CD14-positive monocyte (primary cell): Measurements from ENCODE around the gene TBX10. TPM values are rescaled to one million over a fixed set of nuclear protein-coding genes. Genes with fewer than 3 reads are reported as not detected.
A peak's percentile ranks its signal among the peaks of the same experiment; 100 is the strongest.

Experiments
- DNase-seq, 3 donors: peaks; one replicate each; pipeline ENCODE4 v3.0.0-alpha.2; 2011 to 2022
- H2AFZ ChIP-seq: 2 replicates; pipeline ENCODE4 v1.6.0; 2012; ENCODE audit warnings: mild to moderate bottlenecking, low read depth, low read length, inconsistent platforms; ENCODE audit not compliant: insufficient read depth, poor library complexity, severe bottlenecking
- H3K27ac ChIP-seq, 2 donors: 1 replicate in 1 of 2; 2 replicates in 1 of 2; pipeline ENCODE4 v1.5.1; 2012 to 2013; ENCODE audit warnings: low read length in 2 of 2, control low read depth in 1 of 2, inconsistent platforms in 1 of 2, low read depth in 1 of 2, mild to moderate bottlenecking in 1 of 2
- H3K27me3 ChIP-seq, 2 donors: one replicate each; pipeline versions ENCODE4 v1.6.0 to v1.6.1; 2011 to 2013; ENCODE audit warnings: low read length in 2 of 2; ENCODE audit not compliant: control insufficient read depth in 2 of 2, insufficient read depth in 2 of 2
- H3K36me3 ChIP-seq, 2 donors: replicated peaks in 1 of 2; 1 replicate in 1 of 2; 2 replicates in 1 of 2; pipeline versions ENCODE4 v1.5.1 to v1.6.1; 2012 to 2013; ENCODE audit warnings: low read length in 2 of 2, control low read depth in 1 of 2, inconsistent platforms in 1 of 2, mild to moderate bottlenecking in 1 of 2; ENCODE audit not compliant: insufficient read depth in 2 of 2, control insufficient read depth in 1 of 2
- H3K4me1 ChIP-seq, 2 donors: 1 replicate in 1 of 2; 2 replicates in 1 of 2; pipeline versions ENCODE4 v1.5.1 to v1.6.1; 2012 to 2013; ENCODE audit warnings: low read length in 2 of 2, control low read depth in 1 of 2, inconsistent platforms in 1 of 2, mild to moderate bottlenecking in 1 of 2, moderate library complexity in 1 of 2; ENCODE audit not compliant: insufficient read depth in 2 of 2, control insufficient read depth in 1 of 2
- H3K4me2 ChIP-seq: replicated peaks from 2 replicates; pipeline ENCODE3; 2012; ENCODE audit warnings: low read length, moderate library complexity, mild to moderate bottlenecking; ENCODE audit not compliant: poor library complexity, severe bottlenecking; ENCODE audit errors: extremely low read depth
- H3K4me3 ChIP-seq, 3 experiments: fragments of 200-600 bp in 1 of 3; sonication (generic) in 1 of 3; replicated peaks in 1 of 3; 1 replicate in 2 of 3; 2 replicates in 1 of 3; pipeline ENCODE4 v1.5.1; 2011 to 2013; ENCODE audit warnings: low read length in 3 of 3, mild to moderate bottlenecking in 3 of 3, control low read depth in 2 of 3, low read depth in 2 of 3, inconsistent platforms in 1 of 3, moderate library complexity in 1 of 3
- H3K79me2 ChIP-seq: 2 replicates; pipeline ENCODE4 v1.6.0; 2012; ENCODE audit warnings: mild to moderate bottlenecking, control low read depth, inconsistent platforms, low read length, moderate library complexity; ENCODE audit not compliant: insufficient read depth
- H3K9ac ChIP-seq: 2 replicates; pipeline ENCODE4 v1.6.0; 2017; ENCODE audit warnings: low read length, mild to moderate bottlenecking; ENCODE audit not compliant: insufficient read depth, poor library complexity, severe bottlenecking
- H3K9me3 ChIP-seq, 2 donors: replicated peaks in 1 of 2; 1 replicate in 1 of 2; 2 replicates in 1 of 2; pipeline versions ENCODE4 v1.5.1 to v1.6.1; 2012 to 2013; ENCODE audit warnings: low read length in 2 of 2, control low read depth in 1 of 2; ENCODE audit not compliant: control insufficient read depth in 1 of 2, insufficient read depth in 1 of 2
- H4K20me1 ChIP-seq: 2 replicates; pipeline ENCODE4 v1.6.0; 2012; ENCODE audit warnings: mild to moderate bottlenecking, low read length, control low read depth, moderate library complexity; ENCODE audit not compliant: insufficient read depth
- H3K27ac Mint-ChIP-seq, 7 donors: one replicate each; pipeline ENCODE4 v1.8.0; 2020; ENCODE audit warnings: mild to moderate bottlenecking in 7 of 7, mixed read lengths in 7 of 7, moderate library complexity in 6 of 7, inconsistent platforms in 2 of 7
- H3K27me3 Mint-ChIP-seq, 3 donors: one replicate each; pipeline ENCODE4 v1.8.0; 2021 to 2022; ENCODE audit warnings: low read depth in 3 of 3, mild to moderate bottlenecking in 3 of 3, mixed read lengths in 3 of 3, moderate library complexity in 3 of 3, inconsistent platforms in 1 of 3
- H3K36me3 Mint-ChIP-seq, 2 donors: one replicate each; pipeline ENCODE4 v1.8.0; 2020; ENCODE audit warnings: mixed read lengths in 2 of 2, inconsistent platforms in 1 of 2, mild to moderate bottlenecking in 1 of 2
- H3K4me1 Mint-ChIP-seq: one replicate; pipeline ENCODE4 v1.8.0; 2020; ENCODE audit warnings: mild to moderate bottlenecking, mixed read lengths
- H3K4me3 Mint-ChIP-seq, 2 donors: one replicate each; pipeline ENCODE4 v1.8.0; 2020; ENCODE audit warnings: mild to moderate bottlenecking in 2 of 2, mixed read lengths in 2 of 2, moderate library complexity in 1 of 2
- H3K9me3 Mint-ChIP-seq, 7 donors: one replicate each; pipeline ENCODE4 v1.8.0; 2020 to 2022; ENCODE audit warnings: mixed read lengths in 7 of 7, mild to moderate bottlenecking in 6 of 7, moderate library complexity in 6 of 7, inconsistent platforms in 2 of 7
- CTCF ChIP-seq: fragments of 200-600 bp; IDR thresholded peaks from one replicate; pipeline ENCODE4 v1.8.0; 2022; ENCODE audit warnings: antibody characterized with exemption, mild to moderate bottlenecking
- WGBS: methylation state at CpG from one replicate; pipeline ENCODE4 v1.1.5; 2013; ENCODE audit warnings: missing lambda C conversion rate; ENCODE audit not compliant: insufficient coverage; 5-methylcytosine and 5-hydroxymethylcytosine counted together
- intact Hi-C, 2 donors: fragments of 100-400 bp; cut with micrococcal nuclease; formaldehyde crosslinking; loops; one replicate each; pipeline versions ENCODE4 v1.15.0 to v1.15.1; 2023
- polyA plus RNA-seq, 3 donors: library from polyadenylated mRNA; depleted of rRNA in 1 of 3; unstranded in 2 of 3; stranded (reverse) in 1 of 3; fragments of 300-500 nt in 2 of 3; fragments of >200 nt in 1 of 3; fragmentation: Illumina TruSeq in 2 of 3; gene quantifications; 1 replicate in 2 of 3; 2 replicates in 1 of 3; pipeline ENCODE4 v1.2.3, GENCODE V29; 2012 to 2021

The TBX10 gene
- polyA plus RNA-seq, 3 donors = not detected

- Histone ChIP-seq H3K4me3 (peak overlapping the region in 1 of 3 experiments; percentile 77), H3K79me2 (no peaks in the 10 kb centered on the region), H2AFZ (peak overlapping the region; percentile 83), H3K9ac (no peak overlapping the region), H3K4me2 (peak overlapping the region; percentile 79), H3K9me3 (no peaks in the 10 kb centered on the region), H3K27ac (peak overlapping the region in 1 of 2 donors; percentile 6), H3K36me3 (no peaks in the 10 kb centered on the region), H3K27me3 (no peaks in the 10 kb centered on the region), H3K4me1 (peaks cover 16 to 21% of the 10 kb centered on the region in 2 donors), H4K20me1 (no peaks in the 10 kb centered on the region)
- peak overlapping the region in 1 of 2 donors; percentile 39 for H3K4me3 Mint-ChIP-seq
- no peak for TF ChIP-seq CTCF
- WGBS = 65% methylated on average over 24 of the region's 25 CpGs
- H3K27me3 Mint-ChIP-seq = peaks cover 2 to 5% (median 4%) of the 10 kb centered on the region in 3 donors
- intact Hi-C loops = loop anchor here (5.0 to 10.0 kb wide), 2 partner anchors 83 to 86 kb away; no protein-coding TSS in a partner anchor
- DNase-seq = no peak
- peaks cover 10% of the 10 kb centered on the region for H3K4me1 Mint-ChIP-seq
- no peaks in the 10 kb centered on the region for H3K36me3 Mint-ChIP-seq
- no peak overlapping the region for H3K27ac Mint-ChIP-seq
- peaks cover 0 to 7% (median 0%) of the 10 kb centered on the region in 7 donors for H3K9me3 Mint-ChIP-seq
These were observed 10.7 kb downstream of the TBX10 start for GRCh38 chr11:67628710-67629385.

GRCh38 chr11:67627812-67628624, 11.5 kb downstream of the TBX10 start:
- intact Hi-C loops = loop anchor here (5.0 to 10.0 kb wide), 2 partner anchors 84 to 87 kb away; no protein-coding TSS in a partner anchor
- no peak for TF ChIP-seq CTCF
- Histone ChIP-seq H3K4me3 (no peak overlapping the region), H3K9ac (no peak overlapping the region), H3K9me3 (no peaks in the 10 kb centered on the region), H4K20me1 (no peaks in the 10 kb centered on the region), H3K4me2 (no peak overlapping the region), H3K36me3 (no peaks in the 10 kb centered on the region), H2AFZ (no peak overlapping the region), H3K79me2 (no peaks in the 10 kb centered on the region), H3K27me3 (no peaks in the 10 kb centered on the region), H3K27ac (no peak overlapping the region), H3K4me1 (peaks cover 16 to 21% of the 10 kb centered on the region in 2 donors)
- Mint-ChIP-seq H3K9me3 (peaks cover 0 to 7% (median 0%) of the 10 kb centered on the region in 7 donors), H3K27ac (no peak overlapping the region), H3K27me3 (peaks cover 3 to 5% (median 4%) of the 10 kb centered on the region in 3 donors), H3K36me3 (no peaks in the 10 kb centered on the region), H3K4me3 (peak overlapping the region in 1 of 2 donors; percentile 39), H3K4me1 (peaks cover 10% of the 10 kb centered on the region)
- 95% methylated on average over 13 of the region's 15 CpGs for WGBS
- DNase-seq = no peak
